ENCODE results near the gene CMTM8.
A peak's percentile ranks its signal among the peaks of the same experiment; 100 is the strongest.

CMTM8 gene

DNA sequence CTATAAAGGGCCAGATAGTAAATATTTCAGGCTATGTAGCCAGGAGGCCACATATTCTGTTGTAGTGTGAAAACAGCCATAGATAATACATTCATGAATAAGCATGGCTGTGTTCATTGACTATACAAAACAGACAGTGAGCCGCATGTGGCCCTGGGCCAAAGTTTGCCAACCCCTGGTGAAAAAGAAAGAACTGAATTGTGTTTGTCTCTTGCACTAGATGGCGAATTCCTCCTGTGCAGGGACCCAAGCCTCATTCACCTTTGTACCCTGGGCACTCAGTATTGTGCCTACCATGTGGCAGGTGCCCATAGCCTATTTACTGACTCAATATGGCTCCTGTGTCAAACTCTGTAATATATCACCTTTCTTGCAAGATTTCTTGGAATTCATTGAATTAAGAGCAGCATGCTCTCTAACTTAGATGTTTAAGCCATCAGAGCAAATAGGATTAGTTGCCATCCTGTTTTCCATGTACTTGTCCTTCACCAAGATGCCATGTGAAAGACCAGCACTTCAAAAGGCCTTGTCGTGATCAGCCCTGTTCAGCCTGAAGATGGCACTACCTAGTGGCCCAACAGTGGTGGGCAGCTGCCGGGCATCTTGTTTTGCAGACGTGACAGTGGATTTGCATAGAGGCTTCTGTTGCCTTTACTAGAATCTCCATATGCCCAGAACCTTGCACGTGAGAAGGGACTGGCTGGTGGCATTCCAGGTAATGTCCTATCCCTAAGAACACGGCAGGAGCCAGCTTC lies 102.3 kb downstream of the CMTM8 start:
- FAIRE-seq, result no peak

DNA sequence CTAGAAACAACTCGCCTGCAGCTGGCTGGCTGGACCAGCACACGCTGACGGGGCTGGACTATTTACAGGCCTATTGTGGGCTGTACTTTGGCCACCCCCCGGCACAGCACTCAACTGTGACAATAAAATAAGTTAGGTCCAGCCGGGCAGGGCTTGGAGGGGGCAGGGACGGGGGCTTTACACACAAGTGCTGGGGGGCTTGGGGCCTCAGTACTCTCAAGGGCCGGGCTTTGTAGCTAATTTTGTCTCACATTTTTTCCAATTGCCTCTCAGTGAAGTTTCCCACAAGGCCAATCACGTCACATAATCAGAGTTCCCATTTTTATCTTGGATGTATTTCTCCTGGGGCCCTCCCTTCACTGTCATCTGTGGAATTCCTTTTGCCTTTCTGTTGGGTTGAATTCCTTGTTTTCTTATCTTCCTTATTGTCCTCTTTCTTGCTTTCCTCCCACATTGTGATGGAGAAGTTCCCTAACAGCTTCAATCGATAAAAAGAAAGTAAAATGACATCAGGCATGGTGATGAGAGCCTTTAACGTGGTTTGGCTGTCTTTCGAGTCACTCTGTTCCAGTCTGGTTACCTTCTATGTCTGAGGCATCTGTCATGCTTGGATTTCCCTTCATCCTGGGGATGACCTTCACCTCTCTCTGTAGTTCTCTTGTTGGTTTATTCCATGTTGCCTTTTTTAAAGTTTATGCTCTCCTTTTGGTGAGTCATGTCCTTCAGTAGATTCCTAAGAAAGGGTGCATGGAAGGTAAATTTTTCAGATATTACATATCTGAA lies 109.1 kb downstream of the CMTM8 start:
- no peak for FAIRE-seq

DNA sequence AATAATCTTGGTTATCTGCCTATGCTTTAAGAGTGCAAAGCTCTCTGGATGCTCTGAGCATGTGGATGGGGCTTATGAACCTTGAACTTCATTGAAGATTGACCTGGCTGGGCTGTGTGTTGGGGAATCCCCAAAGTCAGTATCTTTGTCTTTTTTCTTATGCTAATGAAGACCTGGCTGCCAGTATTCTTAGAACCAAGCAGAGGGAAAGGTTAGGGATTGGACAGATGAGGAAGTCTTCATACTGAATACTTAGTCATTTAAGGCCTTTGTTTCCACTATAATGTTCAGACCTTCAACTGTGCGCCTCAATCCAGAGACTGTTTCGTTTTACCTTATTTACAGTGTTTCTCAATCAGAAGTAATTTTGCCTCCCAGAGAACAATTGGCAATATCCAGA lies 110.7 kb downstream of the CMTM8 start:
- no peak for FAIRE-seq

DNA sequence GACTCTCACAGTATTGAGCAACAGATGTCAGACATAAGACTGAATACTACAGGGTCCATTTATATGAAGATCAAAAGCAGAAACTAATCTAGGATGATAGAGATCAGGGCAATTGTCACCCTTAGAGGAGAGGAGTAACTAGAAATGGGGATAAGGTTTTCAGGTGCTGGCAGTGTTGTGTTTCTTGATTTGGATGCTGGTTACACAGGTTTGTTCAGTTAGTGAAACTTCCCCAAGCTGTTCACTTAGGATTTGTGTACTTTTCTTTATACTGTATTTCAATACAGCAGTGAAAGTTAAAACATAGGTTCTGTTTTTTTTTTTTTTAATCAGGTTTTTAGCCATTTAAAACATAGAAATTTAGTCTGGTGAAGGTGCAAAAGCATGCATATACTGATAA lies 114.1 kb downstream of the CMTM8 start:
- FAIRE-seq, result no peak

DNA sequence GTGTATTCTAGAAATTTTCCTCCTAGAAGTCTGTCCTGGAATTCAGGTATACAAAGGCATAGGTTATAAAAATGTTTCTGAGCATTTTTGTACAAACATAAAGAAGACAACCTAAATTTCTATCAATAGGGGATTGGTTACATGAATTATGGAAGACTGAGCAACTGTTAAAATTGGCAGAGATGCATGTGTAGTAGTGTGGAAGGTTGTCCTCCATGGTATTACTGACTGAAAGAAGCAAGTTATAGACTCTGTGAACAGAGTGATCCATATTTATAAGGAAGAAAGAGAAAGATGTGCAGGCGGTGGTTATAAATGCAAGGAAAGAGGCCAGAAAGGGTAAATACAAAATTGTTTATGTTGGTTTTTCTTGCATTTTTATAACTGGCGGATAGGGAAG lies 114.9 kb downstream of the CMTM8 start:
- no peak for FAIRE-seq

DNA sequence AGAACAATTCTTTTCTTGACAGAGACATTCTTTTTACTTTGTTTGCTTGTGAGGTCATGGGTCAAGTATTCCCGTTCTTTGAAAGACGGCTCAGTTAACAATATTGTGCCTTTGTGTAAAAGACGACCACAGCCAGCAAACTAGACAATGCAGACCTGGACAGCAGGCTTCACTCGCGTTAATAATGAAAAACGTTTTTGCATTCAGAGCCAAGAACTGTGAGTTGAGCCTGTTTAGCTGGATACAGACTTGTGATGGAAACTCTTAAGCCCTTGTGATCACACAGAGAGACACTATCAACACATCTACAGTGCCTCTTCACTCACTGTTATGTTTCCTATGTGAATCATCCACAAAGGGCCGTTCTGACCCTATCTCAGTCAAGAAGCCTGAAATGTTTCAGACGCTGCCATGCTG lies 115.9 kb downstream of the CMTM8 start:
- no peak for FAIRE-seq

DNA sequence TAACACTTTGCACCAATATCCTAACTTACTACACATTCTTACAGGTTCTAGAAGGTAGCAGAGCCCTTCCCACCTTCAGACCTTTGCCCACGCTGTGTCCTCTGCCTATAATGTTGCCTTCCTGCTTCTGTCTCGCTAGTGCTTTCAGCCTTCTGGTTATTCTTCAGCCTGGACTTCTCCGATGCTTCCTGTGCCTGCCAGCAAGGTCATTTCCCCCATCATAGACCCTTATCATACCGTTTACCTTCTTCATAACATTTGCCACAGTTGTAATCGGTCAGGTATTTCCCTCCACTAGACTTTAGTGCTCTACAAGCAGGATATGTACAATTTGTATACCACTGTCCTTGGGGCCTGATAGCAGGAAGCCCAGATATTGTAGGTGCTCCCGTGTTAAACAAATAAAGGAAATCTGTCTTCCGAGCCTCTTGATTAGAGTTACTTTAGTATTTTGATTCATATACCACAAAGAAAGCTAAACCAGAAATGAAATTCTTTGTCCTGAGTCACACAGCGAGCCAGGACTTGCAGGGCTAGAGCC lies 117.3 kb downstream of the CMTM8 start:
- no peak for FAIRE-seq

DNA sequence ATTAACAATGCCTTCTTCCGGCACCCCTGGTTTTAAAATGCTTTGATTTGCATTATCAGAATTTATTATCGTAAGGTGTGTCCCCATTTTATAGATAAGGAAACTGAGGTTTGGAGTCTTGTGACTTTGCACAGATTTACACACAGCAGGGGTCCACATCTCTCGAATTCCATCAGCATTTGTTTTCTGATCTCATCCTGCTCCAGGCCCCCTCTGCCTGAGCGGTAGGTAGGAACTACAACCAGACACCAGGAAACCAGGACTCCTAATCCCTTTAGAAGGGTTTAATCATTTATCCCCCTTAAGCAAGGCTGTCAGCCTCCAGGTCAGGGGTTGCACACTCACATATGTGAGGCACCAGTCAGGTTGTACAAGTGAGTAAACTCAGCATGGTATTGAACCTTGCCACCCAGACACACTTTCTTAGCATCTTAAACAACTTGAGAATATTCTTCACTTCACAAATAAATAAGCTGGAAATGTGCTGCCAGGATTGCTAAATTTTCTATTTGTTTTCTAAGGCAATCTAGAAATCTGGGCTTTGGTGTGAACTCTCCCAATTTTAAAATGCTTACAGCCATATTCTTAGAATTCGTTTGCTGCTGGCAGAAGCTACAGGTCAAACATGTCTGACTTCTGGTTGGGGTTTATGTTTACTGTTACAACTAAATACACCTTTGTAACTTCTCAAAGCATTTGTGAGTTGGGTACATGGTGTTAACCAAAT lies 121.4 kb downstream of the CMTM8 start:
- no peak for FAIRE-seq

DNA sequence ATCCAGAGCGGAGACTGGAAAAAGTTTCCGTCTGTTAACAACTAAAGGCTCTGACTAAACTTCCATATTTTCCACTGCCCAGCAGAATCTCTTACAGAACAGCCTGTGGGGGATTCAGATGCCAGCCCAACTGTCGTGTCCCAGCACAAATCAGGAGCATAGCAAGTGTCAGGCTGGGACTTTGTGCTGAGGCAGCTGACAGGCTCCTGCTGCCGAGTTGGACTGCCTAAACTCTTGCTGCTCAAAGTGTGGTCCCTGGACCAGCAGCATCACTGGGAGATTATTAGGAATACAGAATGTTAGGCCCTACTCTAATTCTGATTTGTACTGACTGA lies 122.0 kb downstream of the CMTM8 start:
- no peak for FAIRE-seq

DNA sequence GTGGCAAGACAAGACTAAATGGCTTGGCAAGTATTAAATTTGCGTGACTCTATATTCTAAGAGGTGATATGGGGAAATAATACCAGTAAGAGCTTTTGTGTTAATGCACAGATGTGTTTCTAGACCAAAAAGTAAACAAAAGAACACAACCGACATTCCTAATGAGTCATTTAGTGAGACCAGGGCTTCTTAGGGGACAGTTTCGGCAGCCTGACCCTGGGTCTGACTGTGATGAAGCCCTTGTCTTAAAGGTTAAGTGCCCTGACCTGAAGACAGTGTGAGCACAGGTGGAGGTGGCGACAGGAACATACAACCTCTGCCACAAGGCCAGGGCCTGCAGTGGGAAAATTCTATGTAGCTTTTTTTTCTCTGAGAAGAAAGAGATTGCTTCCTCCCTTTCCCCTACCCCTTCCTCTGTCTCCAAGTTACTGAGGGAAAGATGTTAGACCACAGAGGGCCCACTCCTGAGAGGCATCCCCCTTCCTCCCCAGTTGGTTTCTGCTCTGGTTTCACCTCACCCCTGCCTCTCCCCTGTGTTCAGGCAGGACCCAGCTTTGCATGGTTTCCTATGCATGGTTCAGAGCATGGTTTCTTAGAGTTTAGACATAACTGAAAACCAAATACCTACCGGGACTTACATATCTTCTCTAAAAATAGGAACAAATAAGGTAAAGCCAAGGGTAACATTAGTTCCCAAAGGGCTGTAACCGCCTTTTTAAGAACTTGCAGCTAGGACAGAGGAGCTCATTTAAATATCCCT lies 128.3 kb downstream of the CMTM8 start:
- no peak for FAIRE-seq

DNA sequence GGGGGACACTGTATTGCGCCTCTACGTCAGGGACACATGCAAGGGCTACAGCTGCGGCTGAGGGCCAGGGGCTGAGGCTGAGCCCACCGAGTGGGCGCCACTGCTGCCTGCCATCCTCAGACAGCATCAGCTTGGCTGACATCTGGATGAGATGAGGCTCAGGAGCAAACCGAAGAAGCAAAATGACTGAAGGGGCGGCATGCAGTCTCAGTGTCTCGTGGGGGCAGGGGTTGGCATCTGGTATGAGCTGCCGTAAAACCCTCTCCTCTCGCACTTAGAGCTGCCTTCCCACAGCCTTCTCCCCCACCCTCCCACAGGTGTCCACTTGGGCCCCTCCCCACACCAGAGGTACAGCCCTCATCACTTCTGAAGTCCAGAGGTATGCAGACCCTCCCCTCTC lies 129.0 kb downstream of the CMTM8 start:
- no peak for FAIRE-seq

DNA sequence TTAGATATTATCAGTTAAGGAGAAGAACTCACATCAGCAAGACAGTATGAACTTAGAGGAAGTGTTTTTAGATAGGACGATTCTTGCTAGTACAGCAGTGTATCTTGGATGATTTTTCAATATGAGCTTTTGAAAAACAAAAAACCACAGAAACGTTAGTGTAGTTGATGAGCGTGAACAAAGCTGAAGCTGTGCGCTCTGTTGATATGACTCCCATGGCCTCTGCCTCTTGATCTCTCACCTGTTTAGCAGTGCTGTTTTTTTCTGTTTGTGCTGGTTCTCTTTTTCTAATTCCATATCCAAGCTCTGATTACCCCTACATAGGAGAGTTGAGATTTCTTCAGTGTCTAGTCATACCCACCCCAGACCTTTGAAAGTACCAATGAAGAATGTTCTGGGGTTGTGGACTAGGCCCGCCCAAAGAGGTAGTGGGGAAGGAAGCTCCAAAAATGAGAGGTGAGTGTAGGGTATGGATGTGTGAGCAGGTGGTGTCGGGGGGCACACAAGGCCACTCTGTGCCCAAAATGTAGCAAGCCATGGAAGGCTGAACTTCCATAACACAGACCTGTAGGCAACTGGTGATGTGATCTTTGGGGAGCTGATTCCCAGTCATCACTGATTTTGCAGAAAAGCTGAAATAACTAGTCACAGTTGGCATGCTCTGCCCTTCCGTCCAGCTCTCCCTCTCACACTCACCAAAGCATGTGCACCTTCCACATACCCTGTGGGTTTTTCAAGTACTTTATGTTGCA lies 133.2 kb downstream of the CMTM8 start:
- FAIRE-seq, result no peak

DNA sequence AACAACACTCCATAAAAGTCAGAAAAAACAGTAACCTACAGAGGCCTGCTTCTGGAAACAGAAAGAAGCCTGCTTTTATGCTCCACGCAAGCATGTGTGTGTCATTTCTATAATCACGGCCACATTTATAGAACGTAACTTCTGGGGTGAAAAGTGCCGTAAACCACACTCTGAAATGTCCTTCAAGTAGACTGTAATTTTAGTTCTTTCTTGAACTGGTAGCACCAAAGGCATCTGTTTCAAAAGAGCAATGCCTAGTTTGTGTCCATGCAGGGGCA lies 133.7 kb downstream of the CMTM8 start:
- FAIRE-seq, result no peak

DNA sequence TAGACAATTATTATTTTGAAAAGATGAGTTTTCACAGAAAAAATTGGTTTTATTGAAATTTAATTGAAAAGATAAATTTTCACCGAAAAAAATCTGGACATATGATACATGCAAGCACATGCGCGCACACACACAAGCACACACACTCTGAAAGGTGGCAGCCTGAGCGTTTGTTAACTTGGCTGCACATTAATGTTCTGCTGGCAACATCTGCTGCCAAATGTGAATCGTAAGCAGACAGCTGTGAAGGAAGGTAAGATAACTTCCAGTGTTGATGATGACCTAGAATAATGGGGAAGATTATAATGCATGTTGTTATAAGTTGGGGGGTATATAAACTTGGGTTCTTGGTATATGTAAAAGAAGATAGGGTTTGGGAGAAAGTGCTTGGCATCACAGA lies 134.8 kb downstream of the CMTM8 start:
- FAIRE-seq, result no peak

DNA sequence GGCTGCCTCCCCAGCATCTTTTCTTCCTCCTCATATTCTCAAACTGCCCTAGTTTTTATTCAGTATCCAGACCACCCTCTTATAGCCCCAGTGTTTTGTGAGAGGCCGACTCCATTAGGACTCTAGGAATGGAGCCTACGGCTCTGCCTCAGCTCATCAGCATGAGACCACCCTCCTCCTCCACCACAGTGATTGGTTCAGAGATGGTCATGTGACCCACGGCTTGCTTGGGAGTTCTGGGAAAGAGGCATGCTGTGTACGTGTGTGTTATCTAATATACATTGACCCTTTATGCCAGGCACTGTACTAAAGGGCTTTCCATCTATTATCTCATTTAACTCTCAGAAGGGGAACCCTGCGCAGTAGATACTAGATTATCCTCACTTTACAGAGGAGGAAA lies 135.4 kb downstream of the CMTM8 start:
- no peak for FAIRE-seq

DNA sequence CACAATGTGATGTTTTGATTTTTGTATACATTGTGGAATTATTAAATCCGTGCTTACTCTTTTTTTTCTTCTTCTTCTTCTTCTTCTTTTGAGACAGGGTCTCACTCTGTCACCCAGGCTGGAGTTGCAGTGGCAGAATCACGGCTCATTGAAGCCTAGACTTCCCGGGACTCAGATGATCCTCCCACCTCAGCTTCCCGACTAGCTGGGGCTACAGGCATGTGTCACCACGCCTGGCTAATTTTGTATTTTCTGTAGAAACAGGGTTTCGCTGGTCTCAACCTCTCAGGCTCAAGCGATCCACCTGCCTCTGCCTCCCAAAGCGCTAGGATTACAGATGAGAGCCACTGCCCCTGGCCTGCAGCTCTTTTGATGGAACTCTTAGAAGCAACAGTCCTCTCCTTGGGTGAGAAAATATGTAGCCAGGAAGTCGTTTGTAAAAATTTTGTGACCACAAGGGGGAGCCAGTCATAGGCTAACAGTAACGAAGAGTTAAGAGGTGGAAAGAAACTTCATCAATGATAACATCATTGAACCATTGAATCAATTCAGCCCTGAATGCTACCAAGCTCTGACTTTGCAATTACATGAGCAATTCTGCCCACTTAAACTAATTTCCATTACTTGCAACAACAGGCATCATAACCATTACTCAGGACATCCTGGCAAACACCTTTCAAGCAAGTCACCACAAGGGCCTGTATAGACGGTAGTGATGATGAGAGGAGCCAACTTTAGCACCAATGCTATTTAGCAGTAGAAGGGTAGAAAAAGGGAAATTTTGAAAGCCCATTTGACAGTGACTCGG lies 136.5 kb downstream of the CMTM8 start:
- peak; percentile 92 for FAIRE-seq

DNA sequence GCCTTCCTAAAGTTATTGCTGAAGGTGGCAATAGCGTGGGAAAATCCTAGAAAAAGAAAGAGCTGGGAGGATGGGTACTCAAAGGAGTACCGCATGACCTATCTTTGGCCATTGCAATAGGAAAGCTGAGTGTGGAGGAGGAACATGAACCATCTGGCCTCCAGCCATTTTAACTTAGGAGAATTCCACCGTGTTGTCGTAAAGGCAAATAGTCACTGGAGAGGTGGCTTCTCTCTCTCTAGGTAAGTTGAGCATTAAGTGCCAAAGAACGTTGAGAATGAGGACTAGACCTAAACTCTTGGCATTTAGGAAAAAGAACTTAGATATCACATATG lies 137.1 kb downstream of the CMTM8 start:
- FAIRE-seq, result no peak

DNA sequence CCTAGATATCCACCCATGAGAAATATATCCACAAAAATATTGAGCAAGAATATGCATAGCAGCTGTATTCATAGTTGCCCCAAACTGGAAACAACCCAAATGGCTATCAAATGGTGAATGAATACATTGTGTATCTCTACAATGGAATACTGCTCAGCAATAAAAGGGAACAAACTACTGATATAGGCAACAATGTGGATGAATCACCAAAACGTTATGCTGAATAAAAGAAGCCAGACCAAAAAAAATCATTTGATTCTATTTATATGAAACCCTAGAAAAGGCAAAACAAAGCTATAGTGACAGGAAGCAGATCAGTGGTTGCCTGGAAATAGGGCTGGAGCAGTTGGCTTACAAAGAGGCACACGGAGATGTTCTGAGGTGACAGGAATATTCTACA lies 137.6 kb downstream of the CMTM8 start:
- FAIRE-seq, result peak; percentile 45

DNA sequence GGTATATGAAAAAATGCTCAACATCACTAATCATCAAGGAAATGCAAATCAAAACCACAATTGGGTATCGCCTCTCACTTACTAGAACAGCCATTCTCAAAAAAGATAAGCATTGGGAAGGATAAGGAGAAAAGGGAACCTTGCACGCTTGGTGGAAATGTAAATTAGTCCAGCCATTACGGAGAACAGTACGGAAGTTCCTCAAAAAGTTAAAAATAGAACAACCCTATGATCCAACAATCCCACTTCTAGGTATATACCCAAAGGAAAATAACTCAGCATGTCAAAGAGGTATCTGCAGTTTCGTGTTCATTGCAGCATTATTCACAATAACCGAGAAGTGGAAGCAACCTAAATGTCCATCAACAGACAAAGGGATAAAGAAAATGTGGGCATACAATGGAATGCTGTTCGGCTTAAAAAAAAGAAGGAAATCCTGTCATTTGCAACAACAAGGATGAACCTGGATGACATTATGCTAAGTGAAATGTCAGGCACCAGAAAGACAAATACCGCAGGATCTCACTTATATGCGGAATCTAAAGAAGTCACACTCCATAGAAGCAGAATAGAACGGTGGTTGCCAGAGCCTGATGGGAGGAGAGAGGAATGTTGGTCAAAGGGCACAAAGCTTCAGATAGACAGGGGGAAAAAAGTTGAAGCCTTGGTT lies 141.5 kb downstream of the CMTM8 start:
- FAIRE-seq, result no peak

DNA sequence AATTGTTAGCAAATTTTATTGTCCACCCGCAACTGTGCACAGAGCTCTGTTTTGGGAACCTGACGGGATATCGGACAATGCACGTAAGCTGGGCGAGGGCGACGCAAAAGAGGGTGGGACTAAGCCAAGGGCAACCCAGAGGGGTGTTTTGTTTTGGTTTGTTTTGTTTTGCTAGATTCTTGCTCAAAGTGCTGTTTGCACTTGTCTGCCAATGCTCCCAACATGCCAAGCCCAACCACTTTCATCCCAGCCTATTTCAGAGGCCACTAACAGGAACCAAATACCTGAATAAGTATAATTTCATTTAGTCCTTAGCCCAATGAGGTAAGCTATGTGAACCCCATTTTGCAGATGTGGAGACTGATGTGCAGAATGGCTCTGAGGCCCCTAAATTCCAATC lies 143.4 kb downstream of the CMTM8 start:
- no peak for FAIRE-seq

DNA sequence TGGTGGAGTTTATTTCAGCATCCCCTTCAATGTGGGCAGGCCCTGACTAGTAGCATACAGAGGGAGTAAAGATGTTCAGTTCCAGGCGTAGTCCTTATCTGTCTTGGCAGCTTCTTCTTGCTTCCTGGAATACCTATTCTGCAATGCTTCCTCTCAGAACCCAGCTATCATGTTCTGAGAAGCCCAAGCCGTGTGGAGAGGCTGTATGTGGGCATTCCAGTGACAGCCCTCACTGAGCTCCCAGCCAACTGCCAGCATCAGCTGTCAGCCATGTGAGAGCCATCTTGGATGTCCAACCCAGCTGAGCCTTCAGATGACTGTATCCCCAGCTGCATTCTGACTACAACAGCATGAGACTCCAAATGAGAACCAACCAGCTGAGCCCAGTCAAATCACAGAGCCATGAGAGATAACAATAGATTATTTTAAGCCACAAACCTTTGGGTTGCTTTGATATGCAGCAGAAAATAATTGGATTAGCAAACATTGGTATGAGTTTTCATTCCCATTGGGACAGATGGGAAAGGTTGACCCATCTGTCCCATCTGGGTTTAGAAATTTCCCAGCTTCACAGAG lies 144.7 kb downstream of the CMTM8 start:
- no peak for FAIRE-seq

Data from islet of Langerhans (tissue), 1 donor.